HG02840 (cell line): ENCODE measurements around the gene UVSSA.
"Not testable (repeated sequence)": the region's sequence is repeated elsewhere in the genome, so short reads cannot be mapped to it uniquely, and the experiment has no call there.

Experiments
- ATAC-seq: cut with Tn5 transposase; IDR thresholded peaks from one replicate; pipeline ENCODE4 v1.9.1; 2021; ENCODE audit warnings: mild to moderate bottlenecking, moderate library complexity, moderate number of reproducible peaks; ENCODE audit not compliant: unreplicated experiment, low FRiP score

UVSSA gene

DNA sequence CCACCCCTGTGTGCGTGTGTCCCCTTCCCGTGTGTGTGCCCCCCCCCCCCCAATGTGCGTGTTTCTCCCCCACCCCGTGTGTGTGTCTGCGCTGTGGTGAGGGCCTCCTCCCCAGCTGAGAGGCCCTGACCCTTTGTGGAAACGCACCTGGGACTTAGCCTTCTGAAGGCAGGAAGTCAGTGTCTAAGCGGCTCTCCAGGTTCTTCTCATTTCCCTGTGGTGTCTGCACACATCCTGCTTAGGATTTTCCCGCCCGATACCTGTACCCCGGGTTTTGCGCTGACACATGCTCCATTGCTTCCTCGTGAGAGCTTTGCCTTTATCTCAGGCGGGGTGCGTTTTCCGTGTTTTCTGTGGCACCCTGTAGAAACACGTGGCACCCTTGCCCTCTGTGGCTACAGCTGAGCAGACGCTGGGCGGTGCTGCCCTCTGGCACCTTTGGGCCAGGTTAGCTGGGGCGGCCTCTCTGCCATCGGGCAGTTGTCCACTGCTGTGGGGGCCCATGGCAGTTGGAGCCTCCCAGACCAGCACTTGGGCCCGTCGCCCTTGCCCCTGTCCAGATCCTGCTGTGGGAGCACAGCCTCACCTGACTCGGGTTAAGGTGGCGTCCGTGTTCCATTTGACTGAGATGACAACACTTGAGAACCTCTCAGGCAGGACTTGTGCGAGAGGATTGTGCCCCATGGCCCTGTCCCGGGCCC, 31.0 kb upstream of the UVSSA start:
- no peak for ATAC-seq

DNA sequence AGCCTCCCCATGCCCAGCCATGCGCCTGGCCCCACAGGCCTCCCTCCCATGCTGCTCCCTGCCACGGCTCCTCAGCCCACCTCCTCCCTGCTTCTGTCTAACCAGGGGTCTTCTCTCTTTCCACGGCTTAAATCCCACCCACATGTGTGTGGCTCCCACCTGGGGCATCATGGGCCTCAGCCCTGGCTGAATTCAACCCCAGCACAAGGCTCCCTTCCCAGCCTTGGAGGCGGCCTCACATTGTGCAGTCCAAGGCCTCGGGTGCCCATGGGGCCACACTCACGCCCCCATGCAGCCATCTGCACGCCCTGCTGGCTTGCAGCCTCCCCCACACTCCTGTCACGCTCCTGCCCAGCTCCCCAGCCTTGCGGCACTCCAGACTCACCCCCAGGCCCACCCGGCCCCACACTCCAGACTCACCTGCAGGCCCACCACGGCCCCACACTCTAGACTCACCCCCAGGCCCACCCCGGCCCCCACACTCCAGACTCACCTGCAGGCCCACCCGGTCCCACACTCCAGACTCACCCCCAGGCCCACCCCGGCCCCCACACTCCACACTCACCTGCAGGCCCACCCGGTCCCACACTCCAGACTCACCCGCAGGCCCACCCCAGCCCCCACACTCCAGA, 30.4 kb upstream of the UVSSA start:
- ATAC-seq = no peak

DNA sequence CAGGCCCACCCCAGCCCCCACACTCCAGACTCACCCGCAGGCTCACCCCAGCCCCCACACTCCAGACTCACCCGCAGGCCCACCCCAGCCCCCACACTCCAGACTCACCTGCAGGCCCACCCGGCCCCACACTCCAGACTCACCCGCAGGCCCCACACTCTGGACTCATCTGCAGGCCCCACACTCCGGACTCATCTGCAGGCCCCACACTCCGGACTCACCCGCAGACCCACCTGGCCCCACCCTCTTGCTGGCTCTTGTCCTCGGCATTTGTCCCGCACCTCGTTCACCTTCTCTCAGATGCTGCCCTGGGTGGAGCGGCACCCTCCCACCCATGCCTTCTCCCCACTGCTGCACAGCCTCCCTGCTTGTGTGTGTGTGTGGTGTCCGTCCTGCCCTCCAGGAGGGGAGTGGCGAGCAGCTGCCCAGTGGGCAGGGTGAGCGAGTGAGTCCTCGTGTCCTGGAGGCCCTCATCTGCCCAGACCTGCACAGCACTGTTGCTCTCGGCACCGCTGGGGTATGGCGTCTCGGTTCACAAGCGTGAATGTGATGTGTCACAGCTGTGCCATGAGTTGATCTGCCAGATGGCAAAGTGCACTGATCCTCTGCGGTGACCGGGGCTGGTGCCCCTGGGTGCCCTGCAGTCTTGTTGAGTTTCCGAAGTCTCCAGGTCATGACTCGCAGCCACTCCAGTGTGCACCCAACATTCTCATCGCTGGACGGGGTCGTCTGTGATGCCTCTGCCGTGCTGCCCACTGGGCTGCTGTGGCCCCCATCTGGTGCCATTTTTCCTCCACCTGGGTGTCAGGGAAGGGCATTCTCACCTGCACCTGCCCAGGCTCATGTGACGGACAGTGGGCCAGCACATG, 29.6 kb upstream of the UVSSA start:
- ATAC-seq = no peak

GRCh38 chr4:1318046-1318375, 29.0 kb upstream of the UVSSA start:
- no peak for ATAC-seq

GRCh38 chr4:1318488-1319213, 28.4 kb upstream of the UVSSA start:
- ATAC-seq = no peak

DNA sequence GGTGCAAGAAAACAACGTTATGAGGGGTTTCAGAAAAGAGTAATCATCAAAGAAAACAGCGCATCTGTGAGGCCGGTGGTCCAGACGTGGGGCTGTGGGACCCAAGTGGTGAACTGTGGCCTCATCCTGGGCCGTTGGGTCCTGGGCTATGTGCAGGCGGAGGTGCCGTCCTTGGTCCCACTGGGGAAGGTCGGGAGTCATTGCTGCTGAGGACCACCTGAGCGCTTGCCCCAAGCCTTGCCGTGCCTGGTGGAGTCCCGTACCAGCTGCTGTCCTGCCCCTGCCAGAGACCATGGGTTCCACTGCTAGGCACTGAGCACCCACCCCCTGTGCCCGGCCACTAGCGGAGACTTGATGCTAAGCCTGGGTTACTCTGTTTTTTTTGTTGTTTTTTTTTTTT, 25.5 kb upstream of the UVSSA start:
- no peak for ATAC-seq

DNA sequence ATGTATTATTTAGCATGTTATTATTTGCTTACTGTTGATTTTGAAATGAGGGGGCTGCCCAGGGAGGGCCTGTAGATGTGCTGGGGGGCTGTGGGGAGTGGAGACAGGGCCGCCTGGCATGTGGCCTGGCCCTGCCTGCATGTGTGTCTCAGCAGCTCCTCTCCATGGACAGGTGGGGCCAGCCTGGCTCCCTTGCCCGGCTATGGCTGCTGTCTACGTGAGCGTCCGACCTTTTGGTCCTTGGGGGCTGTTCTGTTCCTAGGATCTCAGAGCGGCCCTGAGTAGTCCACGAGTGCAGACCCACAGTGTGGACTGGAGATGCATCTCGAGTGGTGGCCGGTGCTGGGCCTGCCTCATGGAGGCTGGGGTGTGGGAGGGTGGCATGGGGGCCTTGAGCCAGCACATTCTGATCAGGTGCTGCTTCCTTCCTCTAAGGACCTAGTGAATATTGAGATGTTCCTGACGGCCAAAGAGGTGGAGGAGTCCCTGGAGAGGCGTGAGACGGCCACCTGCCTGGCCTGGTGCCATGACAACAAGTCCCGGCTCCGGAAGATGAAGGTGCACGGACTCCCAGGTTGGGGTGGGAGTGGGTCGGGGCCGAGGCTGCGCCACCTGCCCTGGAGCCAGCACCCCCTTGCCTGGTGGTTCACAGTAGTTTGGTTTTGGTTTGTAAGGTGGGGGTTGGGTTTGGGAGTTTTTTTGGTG, 24.9 kb upstream of the UVSSA start:
- no peak for ATAC-seq

- ATAC-seq = no peak
Measured at GRCh38 chr4:1323280-1323634, 23.8 kb upstream of the UVSSA start.

GRCh38 chr4:1323635-1324442, 23.2 kb upstream of the UVSSA start:
- ATAC-seq = no peak

- ATAC-seq = not testable (repeated sequence)
Measured at GRCh38 chr4:1324443-1325175, 22.4 kb upstream of the UVSSA start.

DNA sequence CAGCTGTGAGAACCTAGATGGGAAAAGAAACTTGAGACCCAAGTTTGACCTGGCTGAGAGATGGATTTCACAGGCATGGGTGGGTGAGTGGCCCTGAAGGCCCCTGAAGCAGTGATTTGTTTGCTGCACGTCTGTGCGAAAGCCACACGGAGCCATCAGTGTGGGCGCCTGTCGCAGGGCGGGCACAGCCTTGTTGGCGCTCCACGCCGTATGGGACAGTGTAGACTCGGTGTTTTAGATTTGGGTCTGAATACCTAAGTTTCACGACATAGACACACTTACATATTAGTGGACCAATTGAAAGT, 21.9 kb upstream of the UVSSA start:
- ATAC-seq = no peak

DNA sequence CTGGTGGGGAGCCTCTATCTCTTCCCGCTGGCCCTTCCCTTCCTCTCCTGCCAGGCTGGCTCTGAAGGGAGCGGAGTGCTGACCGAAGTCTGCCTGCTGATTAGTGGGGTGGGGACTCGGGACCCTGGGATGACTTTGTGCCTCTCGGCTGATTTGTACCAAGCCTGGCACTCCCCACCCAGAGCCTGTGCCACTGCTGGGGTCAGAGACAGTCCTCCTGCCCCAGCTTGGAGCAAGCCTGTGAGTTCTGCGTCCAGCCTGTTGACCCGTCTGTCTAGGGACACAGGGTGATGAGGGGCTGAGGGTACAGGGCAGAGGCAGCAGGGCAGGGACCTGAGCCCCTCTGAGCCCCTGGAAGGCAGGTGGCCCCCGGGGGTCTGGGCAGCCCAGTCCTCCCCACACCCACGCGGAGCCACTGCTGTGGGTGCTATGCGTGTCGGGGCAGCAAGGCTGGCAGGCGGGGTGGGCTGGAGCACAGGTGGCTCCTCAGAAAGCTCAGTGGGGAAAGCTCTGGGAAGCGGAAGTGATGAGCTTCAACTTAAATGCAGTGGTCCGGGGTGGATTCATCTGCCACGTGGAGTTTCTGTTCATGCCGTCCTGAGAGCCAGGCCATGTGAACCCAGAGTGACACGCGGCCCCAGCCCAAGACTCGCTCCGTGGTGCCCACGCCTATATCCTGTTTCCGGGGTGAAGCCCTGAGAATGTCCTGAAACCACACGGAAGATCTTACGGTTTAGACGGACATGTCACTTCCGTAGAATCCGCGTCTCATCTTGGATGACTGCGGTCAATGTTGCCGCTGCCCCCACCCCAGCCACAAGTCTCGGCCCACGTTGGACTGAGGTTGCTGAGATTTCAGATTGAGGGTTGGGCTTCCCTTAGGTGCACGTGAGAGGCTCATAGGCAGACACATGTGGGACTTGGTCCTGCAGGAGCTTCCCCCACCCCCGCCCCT, 21.1 kb upstream of the UVSSA start:
- ATAC-seq = no peak

DNA sequence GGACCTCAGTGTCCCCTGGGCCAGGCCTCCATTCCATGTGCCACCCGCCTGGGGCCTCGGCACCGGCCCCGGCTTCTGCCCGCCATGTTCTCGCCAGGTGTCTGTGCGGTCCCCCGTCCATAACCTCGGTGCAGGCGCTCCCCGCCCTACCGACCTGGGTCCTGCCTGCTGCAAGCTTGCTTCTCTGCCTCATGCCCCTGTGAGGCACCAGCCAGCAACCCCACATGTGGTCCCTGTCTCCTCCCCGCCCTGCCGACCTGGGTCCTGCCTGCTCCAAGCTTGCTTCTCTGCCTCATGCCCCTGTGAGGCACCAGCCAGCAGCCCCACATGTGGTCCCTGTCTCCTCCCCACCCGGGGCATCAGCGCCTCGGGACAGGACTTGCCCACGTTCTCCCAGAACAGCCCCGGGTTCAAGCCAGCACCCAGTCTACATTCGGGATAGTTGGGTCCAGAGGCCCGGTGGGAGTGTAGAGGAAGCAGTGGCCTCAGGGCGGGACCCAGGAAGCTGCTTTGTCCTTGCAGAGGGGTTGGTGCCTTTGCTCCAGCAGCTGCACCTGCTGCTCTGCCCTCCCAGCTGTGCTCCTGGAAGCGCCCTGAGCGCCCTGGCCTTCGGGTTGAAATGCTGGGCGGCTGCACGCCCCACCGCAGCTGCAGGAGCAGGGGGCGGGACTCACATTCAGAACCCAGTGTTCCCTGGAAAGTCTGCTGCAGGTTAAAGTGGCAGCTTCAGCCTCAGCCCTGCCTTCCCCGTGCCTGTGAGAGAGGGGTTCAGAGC, 20.1 kb upstream of the UVSSA start:
- no peak for ATAC-seq

DNA sequence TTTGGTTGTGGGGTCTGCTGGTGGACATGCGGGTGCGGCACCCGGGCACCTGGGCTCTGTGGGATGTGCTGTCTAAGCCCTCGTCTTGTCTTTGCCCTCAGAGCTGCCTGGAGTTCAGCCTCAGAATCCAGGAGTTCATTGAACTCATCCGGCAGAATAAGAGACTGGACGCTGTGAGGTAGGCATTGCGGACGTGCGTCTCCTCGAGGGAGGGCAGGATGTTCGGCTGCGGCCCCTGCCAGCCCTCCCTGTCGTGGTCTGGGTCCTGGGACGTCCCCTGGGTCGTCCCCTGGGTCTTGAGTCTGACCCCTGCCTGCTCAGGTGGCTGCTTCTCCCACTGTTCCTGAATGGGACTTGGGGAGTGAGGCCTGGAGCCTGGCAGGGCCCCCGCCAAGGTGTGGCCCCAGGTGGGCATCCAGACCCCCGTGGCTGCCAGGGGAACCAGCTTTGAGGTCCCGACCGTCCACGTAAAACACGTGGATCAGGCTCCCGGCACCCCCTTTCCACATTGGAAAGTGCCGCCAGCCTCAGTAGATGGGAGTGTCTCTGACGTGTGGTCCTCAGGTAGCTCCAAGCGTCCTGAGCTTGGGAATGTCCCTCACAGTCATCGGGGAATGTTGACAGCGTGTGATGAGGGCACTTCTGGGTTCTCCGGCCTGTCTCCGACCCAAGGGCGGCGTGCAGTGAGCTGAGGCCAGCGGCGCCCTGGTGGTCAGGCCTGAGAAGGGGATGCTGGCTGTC, 19.3 kb upstream of the UVSSA start:
- no peak for ATAC-seq

- no peak for ATAC-seq
Measured at GRCh38 chr4:1328267-1329155, 18.5 kb upstream of the UVSSA start.
